SK-N-MC (cell line): ENCODE measurements around the gene KDELR1.

Experiments
- EZH2 ChIP-seq: fragments of 200-600 bp; sonication (generic); IDR thresholded peaks from one replicate; pipeline ENCODE4 v1.6.1; 2017; ENCODE audit warnings: antibody characterized with exemption
- FOXP2 ChIP-seq: optimal IDR thresholded peaks from 2 replicates; pipeline ENCODE3; 2011; ENCODE audit warnings: mild to moderate bottlenecking, moderate library complexity; ENCODE audit not compliant: insufficient read depth; ENCODE audit errors: extremely low read length, control extremely low read depth
- POLR2AphosphoS5 ChIP-seq: IDR thresholded peaks from 2 replicates; pipeline ENCODE4 v1.6.1; 2012; ENCODE audit warnings: mild to moderate bottlenecking, low read depth, low read length, borderline replicate concordance

- TF ChIP-seq POLR2AphosphoS5 (no peak), EZH2 (no peak), FOXP2 (no peak)
Measured at GRCh38 chr19:48364598-48365348, 26.6 kb downstream of the KDELR1 start.
